Endometrial microvascular endothelial cells (primary cell): ENCODE measurements around the gene CTR9. TPM values are rescaled to one million over a fixed set of nuclear protein-coding genes. Genes with fewer than 3 reads are reported as not detected.

Experiments used
- in situ Hi-C: cut with HindIII; loops from 2 replicates; pipeline ENCODE4 v1.10.0; 2017; ENCODE audit warnings: low sequenced_read_pairs, low pct_unique_long_range_greater_than_20kb; ENCODE audit errors: inconsistent ontology term
- total RNA-seq: library from RNA; depleted of rRNA; stranded (reverse); fragments of >200 nt; gene quantifications from one replicate; pipeline ENCODE4 v1.2.3, GENCODE V29; 2015; ENCODE audit errors: inconsistent ontology term

Gene CTR9
- total RNA-seq, 1 donor from 2014 or later, result 34.9 TPM

DNA sequence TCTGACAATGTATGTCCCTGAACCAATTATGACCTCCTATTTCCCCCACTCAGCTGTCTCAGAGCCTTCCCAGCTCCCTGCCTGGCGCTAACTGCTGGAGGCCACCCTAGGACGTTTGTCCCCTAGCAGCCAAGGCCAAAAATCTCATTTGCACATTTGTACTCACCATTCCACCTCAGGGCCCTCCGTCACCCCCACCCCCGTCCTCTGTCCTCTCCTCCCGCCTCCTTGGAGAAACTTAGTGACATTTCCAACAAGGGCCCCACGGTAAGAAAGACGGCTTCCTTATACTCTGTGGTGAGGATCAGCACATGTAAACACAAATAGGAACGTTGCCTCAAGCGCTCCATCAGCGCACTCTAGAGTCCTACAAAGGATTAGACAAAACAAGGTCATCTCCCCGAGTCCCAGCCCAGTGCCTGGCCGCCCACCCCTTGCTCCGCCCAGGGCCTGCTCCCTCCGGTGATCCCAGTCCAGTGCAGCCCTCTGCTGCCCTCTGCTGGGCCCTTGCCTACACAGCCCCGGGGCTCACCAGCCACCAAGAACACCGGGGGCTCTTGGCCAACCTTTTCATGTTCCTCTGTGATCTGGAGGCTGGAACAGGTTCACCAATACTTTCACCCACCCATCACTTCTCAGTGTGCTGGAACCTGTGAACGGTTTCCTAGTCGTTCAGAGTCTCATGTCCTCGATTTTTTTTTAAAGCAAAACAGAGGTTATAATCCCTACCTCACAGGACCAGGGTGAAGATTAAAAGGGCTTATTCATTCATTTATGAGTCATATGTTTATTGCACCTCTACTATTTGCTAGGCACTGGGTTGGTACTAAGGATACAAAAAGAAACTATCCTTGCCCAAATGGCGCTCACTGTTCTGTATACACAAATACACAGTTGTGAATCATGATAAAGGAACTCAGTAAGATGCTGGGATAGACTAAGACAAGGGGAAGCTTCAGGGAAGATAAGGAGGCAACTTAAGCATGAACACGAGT, 15.3 kb upstream of the CTR9 start:
- in situ Hi-C loops, result no loop called here

GRCh38 chr11:10742460-10743208, 8.4 kb upstream of the CTR9 start:
- in situ Hi-C loops, result no loop called here

DNA sequence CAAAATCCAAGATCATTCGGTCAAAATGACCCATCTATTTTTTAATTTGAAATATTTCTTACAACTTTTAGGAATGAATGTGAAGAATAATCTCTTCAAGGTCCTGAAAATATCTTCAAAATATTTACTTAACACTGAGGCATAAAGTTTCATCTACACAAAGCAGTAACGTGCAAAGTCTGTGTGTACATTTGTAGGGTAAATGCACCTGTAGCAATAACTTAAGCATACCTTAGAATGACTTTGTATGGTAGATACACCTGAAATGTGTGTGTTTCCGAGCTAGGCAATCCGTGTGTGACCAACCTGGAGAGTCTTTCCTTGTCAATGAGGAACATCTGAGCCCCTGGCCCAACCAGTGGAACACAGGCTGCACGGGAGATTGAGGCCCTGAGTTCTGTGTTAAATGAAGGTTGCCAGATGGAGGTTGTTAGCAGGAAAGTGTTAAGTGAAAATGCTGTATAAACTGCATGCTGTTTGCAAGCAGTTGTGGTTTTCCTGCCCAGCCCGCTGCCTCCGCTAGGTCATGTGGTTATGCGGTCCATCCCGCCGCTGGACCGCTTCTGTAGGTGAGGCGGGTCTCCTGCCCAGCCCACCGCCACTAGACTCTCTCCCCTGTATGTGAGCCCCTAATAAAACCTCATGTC, 7.6 kb upstream of the CTR9 start:
- in situ Hi-C loops, result no loop called here

GRCh38 chr11:10744206-10744605, 6.8 kb upstream of the CTR9 start:
- in situ Hi-C loops, result no loop called here

GRCh38 chr11:10746871-10747270, 4.2 kb upstream of the CTR9 start:
- in situ Hi-C loops, result no loop called here

DNA sequence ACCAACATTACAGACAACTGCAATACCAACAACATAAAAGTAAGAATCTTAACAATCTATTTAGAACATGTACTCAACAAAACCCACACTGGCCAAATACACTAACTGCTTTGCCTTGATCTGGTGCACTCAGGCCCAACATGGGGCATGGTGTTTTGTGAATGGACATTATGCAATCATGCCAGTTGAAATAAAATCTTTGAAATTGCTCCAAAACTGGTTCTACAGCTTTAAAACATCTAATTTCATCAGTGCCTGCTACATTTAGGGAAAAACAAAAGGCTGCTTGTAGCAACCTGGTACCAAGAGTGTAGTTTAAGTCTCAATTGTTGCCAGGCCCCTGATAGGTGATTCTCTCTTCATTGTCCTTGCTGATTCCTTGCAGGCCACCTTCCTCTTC, 3.3 kb upstream of the CTR9 start:
- in situ Hi-C loops, result no loop called here

DNA sequence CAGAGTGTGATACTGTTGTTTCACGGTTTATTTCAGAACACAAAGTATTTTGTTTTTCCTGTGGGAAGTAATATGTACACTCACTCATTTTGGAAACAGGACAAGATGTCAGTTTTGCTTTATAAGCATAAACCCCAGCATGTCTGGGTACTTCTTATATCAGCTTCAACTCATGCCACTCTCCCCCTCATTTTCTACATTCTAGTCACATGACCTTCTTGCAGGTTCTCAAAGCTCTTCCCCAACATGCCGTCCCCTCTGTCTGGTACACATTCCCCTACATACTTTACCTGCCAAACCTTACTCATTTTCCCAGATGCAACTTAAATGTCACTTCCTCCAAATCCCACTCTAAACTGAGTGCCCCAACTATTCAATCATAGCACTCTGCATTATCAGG, 1.6 kb upstream of the CTR9 start:
- in situ Hi-C loops, result no loop called here

- in situ Hi-C loops, result no loop called here
Observed at GRCh38 chr11:10751581-10751940, 515 bp downstream of the CTR9 start.

DNA sequence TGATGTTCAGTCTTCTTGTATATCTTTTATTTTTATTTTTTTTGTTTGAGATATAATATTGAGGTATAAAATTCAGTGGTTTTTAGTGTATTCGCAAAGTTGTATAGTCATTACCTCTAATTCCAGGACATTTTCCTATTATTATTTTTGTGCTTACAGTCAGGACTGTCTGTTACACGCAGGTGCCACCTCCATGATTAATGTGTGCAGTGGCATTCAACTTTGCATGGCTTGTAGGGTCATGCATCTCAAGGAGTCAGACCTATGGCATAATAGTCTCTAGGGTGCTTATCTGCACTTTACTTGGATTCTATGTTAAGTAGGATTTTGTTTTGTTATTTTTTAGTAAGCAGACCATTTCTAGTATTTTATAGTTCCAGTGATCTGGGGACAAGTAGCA, 1.0 kb downstream of the CTR9 start:
- in situ Hi-C loops, result no loop called here

GRCh38 chr11:10752486-10752885, 1.4 kb downstream of the CTR9 start:
- in situ Hi-C loops, result no loop called here

DNA sequence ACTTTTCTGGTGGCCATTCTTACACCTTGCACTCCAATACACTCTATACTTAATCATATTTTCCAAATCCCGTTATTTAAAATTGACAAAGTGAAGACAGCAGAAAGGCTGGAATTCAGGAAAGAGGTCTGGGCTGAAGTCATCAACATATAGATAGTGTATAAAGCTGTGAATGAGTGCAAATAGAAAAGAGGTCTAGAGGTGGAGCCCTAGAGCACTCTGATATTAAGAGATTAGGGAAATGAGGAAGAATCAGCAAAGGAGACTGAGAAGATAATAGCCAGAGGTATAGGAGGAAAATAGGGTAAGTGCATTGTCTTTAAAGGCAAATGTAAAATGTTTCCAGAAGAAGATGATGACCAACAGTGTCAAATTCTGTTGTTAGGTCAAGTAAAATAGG, 7.9 kb downstream of the CTR9 start:
- in situ Hi-C loops, result no loop called here

- in situ Hi-C loops, result no loop called here
Observed at GRCh38 chr11:10761085-10761698, 10.1 kb downstream of the CTR9 start.

GRCh38 chr11:10762185-10762584, 11.1 kb downstream of the CTR9 start:
- in situ Hi-C loops, result no loop called here

DNA sequence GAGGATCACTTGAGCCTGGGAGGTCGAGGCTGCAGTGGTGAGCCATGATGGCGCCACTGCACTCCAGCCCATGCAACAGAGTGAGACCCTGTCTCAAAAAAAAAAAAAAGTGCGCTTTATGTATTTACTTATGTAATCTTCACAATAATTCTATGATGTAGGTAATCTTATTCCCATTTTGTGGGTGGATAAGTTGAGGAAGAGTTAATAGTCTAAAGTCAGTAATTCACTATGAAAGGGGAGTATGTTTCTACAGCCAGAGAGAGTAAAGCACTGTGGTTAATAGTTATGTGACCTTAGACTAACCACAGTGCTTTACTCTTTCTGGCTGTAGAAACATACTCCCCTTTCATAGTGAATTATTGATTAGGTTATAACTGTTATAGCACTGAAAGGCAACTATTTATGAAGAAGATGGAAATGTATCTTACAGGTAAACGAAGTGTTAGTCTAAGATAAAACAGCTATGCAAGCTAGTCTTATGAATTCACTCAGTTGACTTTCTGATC, 11.9 kb downstream of the CTR9 start:
- in situ Hi-C loops, result no loop called here

DNA sequence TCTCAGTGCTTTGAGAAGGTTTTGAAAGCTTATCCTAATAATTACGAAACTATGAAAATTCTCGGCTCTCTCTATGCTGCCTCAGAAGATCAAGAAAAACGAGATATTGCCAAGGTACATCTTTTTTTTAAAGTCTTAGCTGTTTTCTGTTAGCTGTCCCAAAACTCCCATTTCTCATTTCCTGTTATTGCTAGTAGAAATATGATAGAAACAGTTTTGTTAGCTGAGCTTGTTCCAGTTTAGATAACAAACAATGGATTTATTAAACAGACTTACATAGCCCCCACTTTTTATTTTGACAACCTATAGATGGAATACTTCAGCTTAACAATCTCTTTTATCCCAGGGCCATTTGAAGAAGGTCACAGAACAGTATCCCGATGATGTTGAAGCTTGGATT, 12.7 kb downstream of the CTR9 start:
- in situ Hi-C loops, result no loop called here

DNA sequence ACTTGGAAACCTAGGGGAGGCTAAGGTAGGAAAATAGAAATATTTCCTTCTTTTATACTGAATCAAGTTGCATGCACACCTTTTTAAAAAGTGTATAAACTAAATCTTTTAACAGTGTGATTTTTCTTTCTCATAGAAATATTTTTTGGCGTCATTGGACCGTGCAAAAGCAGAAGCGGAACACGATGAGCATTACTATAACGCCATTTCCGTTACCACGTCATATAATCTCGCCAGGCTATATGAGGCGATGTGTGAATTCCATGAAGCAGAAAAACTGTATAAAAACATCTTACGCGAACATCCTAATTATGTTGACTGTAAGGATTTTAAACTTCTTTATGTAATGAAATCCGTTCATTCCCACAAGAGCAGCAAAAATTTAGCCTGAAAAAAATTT, 13.4 kb downstream of the CTR9 start:
- in situ Hi-C loops, result no loop called here

- in situ Hi-C loops, result no loop called here
Observed at GRCh38 chr11:10770626-10771254, 19.7 kb downstream of the CTR9 start.

DNA sequence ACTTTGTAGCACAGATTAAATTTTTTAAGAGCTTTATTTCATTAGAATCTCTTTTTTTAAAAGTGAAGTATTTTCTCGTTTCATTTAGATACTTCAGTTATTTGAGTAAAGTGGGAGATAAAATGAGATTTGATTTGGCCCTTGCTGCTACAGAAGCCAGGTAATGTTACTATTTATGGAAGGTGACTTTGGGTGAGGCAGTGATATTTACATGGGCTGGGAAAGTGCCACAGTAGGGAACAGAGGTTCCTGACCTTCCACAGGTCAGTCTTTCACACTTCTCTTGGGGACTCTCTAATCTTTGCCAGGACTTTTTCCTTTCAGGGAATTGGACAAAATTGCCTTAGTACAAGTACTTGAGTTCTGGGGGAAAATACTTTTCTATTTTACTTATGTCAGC, 20.4 kb downstream of the CTR9 start:
- in situ Hi-C loops, result no loop called here

GRCh38 chr11:10774811-10775210, 23.8 kb downstream of the CTR9 start:
- in situ Hi-C loops, result loop anchor here (25.0 kb wide), 1 partner anchor 237 kb away; no protein-coding TSS in a partner anchor
